Measurements from ENCODE around the gene DAD1.

GRCh38 chr14:22552827-22553076, 36.3 kb downstream of the DAD1 start:
- TF ChIP-seq EGR1 (IDR thresholded peaks at IDR 0.05; ENCODE audit: low read depth) (no peak), EZH2phosphoT487 (IDR thresholded peaks at IDR 0.05; ENCODE audit: borderline replicate concordance) (no peak), POLR2A (IDR thresholded peaks at IDR 0.05; ENCODE audit: borderline replicate concordance, extremely low read depth, insufficient read depth, insufficient read length) (no peak)
- TF ChIP-seq, protein P1, sequence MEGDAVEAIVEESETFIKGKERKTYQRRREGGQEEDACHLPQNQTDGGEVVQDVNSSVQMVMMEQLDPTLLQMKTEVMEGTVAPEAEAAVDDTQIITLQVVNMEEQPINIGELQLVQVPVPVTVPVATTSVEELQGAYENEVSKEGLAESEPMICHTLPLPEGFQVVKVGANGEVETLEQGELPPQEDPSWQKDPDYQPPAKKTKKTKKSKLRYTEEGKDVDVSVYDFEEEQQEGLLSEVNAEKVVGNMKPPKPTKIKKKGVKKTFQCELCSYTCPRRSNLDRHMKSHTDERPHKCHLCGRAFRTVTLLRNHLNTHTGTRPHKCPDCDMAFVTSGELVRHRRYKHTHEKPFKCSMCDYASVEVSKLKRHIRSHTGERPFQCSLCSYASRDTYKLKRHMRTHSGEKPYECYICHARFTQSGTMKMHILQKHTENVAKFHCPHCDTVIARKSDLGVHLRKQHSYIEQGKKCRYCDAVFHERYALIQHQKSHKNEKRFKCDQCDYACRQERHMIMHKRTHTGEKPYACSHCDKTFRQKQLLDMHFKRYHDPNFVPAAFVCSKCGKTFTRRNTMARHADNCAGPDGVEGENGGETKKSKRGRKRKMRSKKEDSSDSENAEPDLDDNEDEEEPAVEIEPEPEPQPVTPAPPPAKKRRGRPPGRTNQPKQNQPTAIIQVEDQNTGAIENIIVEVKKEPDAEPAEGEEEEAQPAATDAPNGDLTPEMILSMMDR (IDR thresholded peaks at IDR 0.05 in 2 of 3, conservative IDR thresholded peaks at IDR 0.05 in 1 of 3; ENCODE audit: borderline replicate concordance in 1 of 3, insufficient read depth in 1 of 3, low read depth in 2 of 3, low read length in 2 of 3) = no peak
